Left lung (tissue), 10 donors: ENCODE measurements around the gene IFI16. TPM values are rescaled to one million over a fixed set of nuclear protein-coding genes. Genes with fewer than 3 reads are reported as not detected.

Experiments used
- ATAC-seq: fragments of 200-7000 bp; cut with Tn5 transposase; one replicate; pipeline ENCODE4 v1.9.1; 2020; ENCODE audit warnings: moderate library complexity
- DNase-seq, 4 donors: peaks; one replicate each; pipeline ENCODE4 v3.0.0-alpha.2; 2013 to 2020
- H3K27ac ChIP-seq, 2 donors: fragments of 200-600 bp; sonication (generic) in 1 of 2; one replicate each; pipeline versions ENCODE4 v1.5.0 to v1.8.0; 2020 to 2021
- H3K27me3 ChIP-seq, 2 donors: fragments of 200-600 bp; sonication (generic) in 1 of 2; one replicate each; pipeline versions ENCODE4 v1.5.0 to v1.8.0; 2020 to 2021
- H3K36me3 ChIP-seq, 2 donors: fragments of 200-600 bp; sonication (generic) in 1 of 2; one replicate each; pipeline versions ENCODE4 v1.5.0 to v1.8.0; 2020 to 2021
- H3K4me1 ChIP-seq, 2 donors: fragments of 200-600 bp; one replicate each; pipeline ENCODE4 v1.8.0; 2021
- H3K4me3 ChIP-seq, 2 donors: fragments of 200-600 bp; sonication (generic) in 1 of 2; one replicate each; pipeline versions ENCODE4 v1.5.0 to v1.8.0; 2020 to 2021; ENCODE audit warnings: mild to moderate bottlenecking in 1 of 2
- H3K9me3 ChIP-seq, 2 donors: fragments of 200-600 bp; sonication (generic) in 1 of 2; one replicate each; pipeline versions ENCODE4 v1.5.0 to v1.8.0; 2020 to 2021
- intact Hi-C, 2 donors: fragments of 100-400 bp; cut with DNase I; formaldehyde crosslinking; loops; one replicate each; pipeline versions ENCODE4 v1.11.2 to v1.14.2; 2022
- polyA plus RNA-seq, 6 donors: library from polyadenylated mRNA; unstranded; fragments of 120-200 nt; gene quantifications; one replicate each; pipeline ENCODE4 v1.2.1, GENCODE V29; 2013; ENCODE audit not compliant: insufficient read length in 6 of 6
- total RNA-seq, 2 donors: library from RNA; stranded (reverse); fragmentation: NEBNext Ultra II Directional; extraction: Animal tissue kit (Norgen Biotek cat#: 25700); gene quantifications; one replicate each; pipeline ENCODE4 v1.2.1, GENCODE V29; 2021
- TF ChIP-seq, protein P1 (sequence below), 2 donors: fragments of 200-600 bp; sonication (generic) in 1 of 2; IDR thresholded peaks; one replicate each; pipeline versions ENCODE4 v1.5.0 to v1.8.0; 2021; ENCODE audit warnings: antibody characterized with exemption in 2 of 2
- donor health status: DM: no; HTN: yes; CAD: no.
- donor health status: DM: no; HTN: no; CAD: no.

The IFI16 gene
- total and polyA plus RNA-seq, 8 donors: 69.7 to 132 (median 106) TPM

DNA sequence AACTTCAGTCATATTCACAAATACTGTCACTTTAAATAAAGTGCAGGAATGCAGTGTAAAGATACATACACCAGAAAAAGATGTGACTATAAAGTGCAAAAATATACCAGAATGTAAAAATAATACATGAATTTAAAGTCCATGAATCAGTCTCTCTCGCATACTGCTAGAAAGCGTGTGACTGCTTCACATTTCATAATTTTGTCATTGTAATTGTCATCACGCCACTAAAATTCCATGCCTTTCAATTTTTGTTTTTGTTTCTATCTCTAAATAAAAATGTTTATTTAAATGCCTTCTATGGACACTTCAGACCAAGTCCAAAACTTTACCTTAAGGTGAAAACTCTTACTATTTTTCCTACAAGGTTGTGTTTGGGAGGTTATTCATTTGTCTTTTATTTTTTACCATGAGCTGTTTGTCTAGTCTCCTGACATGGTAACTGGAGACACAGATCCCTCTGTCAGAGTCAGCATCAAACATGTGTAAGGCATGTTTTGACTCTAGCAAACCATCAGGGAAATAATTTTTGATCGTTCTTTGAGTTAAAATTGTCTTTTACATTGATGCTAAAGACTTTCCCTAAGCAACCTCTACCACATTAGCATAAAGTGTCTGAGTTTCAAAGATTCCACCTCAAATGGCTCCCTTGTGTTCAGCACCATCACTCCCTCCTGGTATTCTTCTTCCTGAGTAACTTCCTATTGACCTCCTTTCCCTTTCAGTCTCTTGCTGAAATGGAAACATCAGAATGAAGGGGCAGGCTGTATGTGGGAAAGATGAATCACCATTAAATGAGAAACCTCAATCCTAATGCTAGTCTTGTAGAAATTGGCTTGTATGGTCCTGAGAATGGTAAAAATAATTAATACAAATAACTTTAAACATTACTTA, 80.8 kb downstream of the IFI16 start:
- intact Hi-C loops: no loop called here
- DNase-seq: no peak
- Histone ChIP-seq H3K27ac (peak overlapping the region in 1 of 2 donors; percentile 73), H3K36me3 (no peaks in the 10 kb centered on the region), H3K9me3 (no peaks in the 10 kb centered on the region), H3K4me3 (no peak overlapping the region), H3K4me1 (peaks cover 0 to 49% of the 10 kb centered on the region in 2 donors), H3K27me3 (no peaks in the 10 kb centered on the region)
- TF ChIP-seq, protein P1, sequence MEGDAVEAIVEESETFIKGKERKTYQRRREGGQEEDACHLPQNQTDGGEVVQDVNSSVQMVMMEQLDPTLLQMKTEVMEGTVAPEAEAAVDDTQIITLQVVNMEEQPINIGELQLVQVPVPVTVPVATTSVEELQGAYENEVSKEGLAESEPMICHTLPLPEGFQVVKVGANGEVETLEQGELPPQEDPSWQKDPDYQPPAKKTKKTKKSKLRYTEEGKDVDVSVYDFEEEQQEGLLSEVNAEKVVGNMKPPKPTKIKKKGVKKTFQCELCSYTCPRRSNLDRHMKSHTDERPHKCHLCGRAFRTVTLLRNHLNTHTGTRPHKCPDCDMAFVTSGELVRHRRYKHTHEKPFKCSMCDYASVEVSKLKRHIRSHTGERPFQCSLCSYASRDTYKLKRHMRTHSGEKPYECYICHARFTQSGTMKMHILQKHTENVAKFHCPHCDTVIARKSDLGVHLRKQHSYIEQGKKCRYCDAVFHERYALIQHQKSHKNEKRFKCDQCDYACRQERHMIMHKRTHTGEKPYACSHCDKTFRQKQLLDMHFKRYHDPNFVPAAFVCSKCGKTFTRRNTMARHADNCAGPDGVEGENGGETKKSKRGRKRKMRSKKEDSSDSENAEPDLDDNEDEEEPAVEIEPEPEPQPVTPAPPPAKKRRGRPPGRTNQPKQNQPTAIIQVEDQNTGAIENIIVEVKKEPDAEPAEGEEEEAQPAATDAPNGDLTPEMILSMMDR (IDR thresholded peaks at IDR 0.05): no peak
- ATAC-seq: no peak

DNA sequence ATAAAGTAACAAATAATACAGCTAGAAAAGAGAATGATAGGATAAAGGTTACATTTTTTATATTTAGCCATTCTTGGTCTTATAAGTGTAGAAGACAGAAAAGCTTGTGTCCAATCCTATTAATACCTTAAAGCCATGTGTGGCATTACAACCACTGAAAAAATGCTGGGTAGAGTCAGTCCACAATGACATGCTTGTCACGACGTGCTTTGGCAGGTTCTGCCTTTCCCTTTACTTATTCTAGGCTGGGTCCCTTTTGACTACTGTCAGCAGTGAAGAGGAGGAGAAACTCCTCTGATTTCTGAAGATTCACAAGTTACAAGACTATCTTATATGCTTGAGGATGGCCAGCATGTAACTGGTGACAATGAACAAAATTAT, 81.5 kb downstream of the IFI16 start:
- Histone ChIP-seq H3K9me3 (no peaks in the 10 kb centered on the region), H3K4me1 (peaks cover 0 to 43% of the 10 kb centered on the region in 2 donors), H3K27ac (peak overlapping the region in 1 of 2 donors; percentile 73), H3K4me3 (no peak overlapping the region), H3K36me3 (no peaks in the 10 kb centered on the region), H3K27me3 (no peaks in the 10 kb centered on the region)
- TF ChIP-seq, protein P1 (IDR thresholded peaks at IDR 0.05): no peak
- ATAC-seq (no peak), DNase-seq (no peak)
- intact Hi-C loops: no loop called here

DNA sequence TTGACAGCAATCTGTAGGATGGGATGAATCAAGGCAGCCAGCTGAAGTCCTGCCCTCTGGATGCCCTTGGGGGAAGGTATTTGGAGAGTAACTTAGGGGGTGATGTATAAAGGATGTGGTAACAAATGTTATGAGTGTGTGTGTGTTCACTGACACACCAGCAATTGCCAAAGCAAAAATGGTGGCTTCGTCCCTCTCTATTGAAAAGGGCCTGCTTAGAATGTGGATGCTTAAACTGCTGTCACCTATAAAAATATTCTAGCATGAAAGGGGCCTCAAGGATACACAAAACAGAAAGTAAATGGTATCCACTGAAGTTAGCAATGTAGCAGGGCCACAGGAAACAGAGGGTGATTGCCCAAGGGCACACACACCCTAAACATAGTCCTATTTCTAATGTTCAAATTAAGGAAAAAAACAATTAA, 81.9 kb downstream of the IFI16 start:
- intact Hi-C loops: no loop called here
- H3K9me3 ChIP-seq: no peaks in the 10 kb centered on the region
- TF ChIP-seq, protein P1 (IDR thresholded peaks at IDR 0.05): no peak
- H3K27ac ChIP-seq: peak overlapping the region in 1 of 2 donors; percentile 73
- H3K36me3 ChIP-seq: no peaks in the 10 kb centered on the region
- no peaks in the 10 kb centered on the region for H3K27me3 ChIP-seq
- ATAC-seq (peak; percentile 50), DNase-seq (no peak)
- H3K4me3 ChIP-seq: no peak overlapping the region
- H3K4me1 ChIP-seq: peaks cover 0 to 42% of the 10 kb centered on the region in 2 donors

DNA sequence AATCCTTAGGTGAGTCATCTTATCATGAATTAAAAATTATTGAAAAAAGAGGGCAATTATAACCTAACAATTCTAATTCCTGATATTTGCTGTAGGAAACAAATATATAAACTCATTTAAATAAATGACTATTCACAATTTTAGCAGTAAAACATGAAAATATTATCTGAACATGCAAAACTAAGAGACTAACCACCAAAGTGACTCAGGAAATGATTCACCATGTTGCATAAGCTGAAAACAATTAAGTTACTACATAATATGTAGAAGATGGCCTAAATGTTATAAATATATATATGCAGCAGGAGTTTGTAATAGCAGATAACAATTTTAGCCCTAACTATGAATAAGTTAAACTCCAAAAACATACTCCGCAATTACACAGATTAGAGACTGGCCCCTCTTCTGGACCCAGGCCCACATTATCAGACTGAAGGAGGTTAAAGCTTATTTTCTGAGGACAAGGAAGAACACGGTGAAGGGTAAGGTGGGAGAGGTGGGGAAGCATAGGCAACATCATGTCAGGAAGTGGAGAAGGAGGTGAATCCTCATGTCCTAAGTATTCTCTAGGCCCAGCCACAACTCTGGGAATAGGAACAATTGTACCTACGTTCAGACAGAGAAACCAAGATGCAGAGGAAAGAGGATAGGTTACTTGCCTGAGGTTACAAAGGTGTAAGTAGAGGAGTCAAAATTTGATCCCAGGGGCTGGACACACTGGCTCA, 82.5 kb downstream of the IFI16 start:
- ATAC-seq: peak; percentile 49
- Histone ChIP-seq H3K27ac (peak overlapping the region in 1 of 2 donors; percentile 73), H3K36me3 (no peaks in the 10 kb centered on the region), H3K27me3 (no peaks in the 10 kb centered on the region), H3K4me3 (no peak overlapping the region), H3K9me3 (no peaks in the 10 kb centered on the region), H3K4me1 (peaks cover 0 to 42% of the 10 kb centered on the region in 2 donors)
- DNase-seq: no peak
- intact Hi-C loops: no loop called here
- TF ChIP-seq, protein P1 (IDR thresholded peaks at IDR 0.05): no peak

DNA sequence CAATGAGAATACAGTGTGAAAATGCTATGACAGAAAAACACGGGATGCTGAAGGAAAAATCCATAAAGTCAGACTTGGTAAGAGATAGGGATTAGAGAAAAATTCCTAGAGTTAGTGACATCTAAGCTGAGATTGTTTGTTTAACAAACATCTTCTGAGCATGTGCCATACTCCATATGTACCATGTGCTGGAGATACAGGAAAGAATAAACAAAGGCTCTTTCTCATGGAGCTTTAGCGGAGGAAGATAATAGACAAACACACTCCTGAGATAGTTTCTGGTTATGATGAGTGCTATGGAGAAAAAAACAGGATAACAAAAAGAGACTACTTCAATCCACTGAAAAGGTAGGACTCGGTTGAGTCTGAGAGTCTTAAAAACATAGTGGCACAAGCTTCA, 88.9 kb downstream of the IFI16 start:
- intact Hi-C loops: no loop called here
- DNase-seq: no peak
- H3K27me3 ChIP-seq: no peaks in the 10 kb centered on the region

More for the DNA sequence above, 88.9 kb downstream of the IFI16 start:
- no peak overlapping the region for H3K4me3 ChIP-seq
- no peaks in the 10 kb centered on the region for H3K4me1 ChIP-seq
- no peak for ATAC-seq
- no peaks in the 10 kb centered on the region for H3K9me3 ChIP-seq
- no peak overlapping the region for H3K27ac ChIP-seq
- no peaks in the 10 kb centered on the region for H3K36me3 ChIP-seq
- TF ChIP-seq, protein P1 (IDR thresholded peaks at IDR 0.05): no peak
